ENCODE results near the gene SLC38A8. TPM values are rescaled to one million over a fixed set of nuclear protein-coding genes. Genes with fewer than 3 reads are reported as not detected.

Gene SLC38A8
- total and polyA plus RNA-seq, 8 donors: 0.14 to 0.49 (median 0.34) TPM; not detected in 4

GRCh38 chr16:84054916-84055315 is 12.3 kb upstream of the SLC38A8 start:
- Histone ChIP-seq H3K27me3 (no peaks in the 10 kb centered on the region), H3K4me3 (no peak overlapping the region), H3K27ac (peak overlapping the region in 3 of 4 donors; percentile 16 to 61 (median 61)), H3K36me3 (peaks cover 0 to 64% (median 26%) of the 10 kb centered on the region in 3 donors), H3K9me3 (no peaks in the 10 kb centered on the region), H3K4me1 (peaks cover 6 to 8% (median 7%) of the 10 kb centered on the region in 3 donors)
- 75 to 83% methylated on average over 13 of the region's 13 CpGs for WGBS, 2 donors
- ATAC-seq (no peak), DNase-seq (peak in 2 of 6 donors; percentile 17 to 49), FAIRE-seq (no peak)
- intact Hi-C loops (cut with DNase I): loop anchor here in 1 of 3 donors (10.0 kb wide), 1 partner anchor 230 kb away; no protein-coding TSS in a partner anchor
- no peak for TF ChIP-seq CTCF (IDR thresholded peaks at IDR 0.05)

- no peaks in the 10 kb centered on the region for H3K9me3 ChIP-seq
- no peak for TF ChIP-seq CTCF (IDR thresholded peaks at IDR 0.05)
- ATAC-seq: no peak
- intact Hi-C loops (cut with DNase I): loop anchor here in 1 of 3 donors (10.0 kb wide), 1 partner anchor 229 kb away; no protein-coding TSS in a partner anchor
- H3K4me1 ChIP-seq: peaks cover 6 to 11% (median 8%) of the 10 kb centered on the region in 3 donors
- no peaks in the 10 kb centered on the region for H3K27me3 ChIP-seq
- peaks cover 0 to 58% (median 22%) of the 10 kb centered on the region in 3 donors for H3K36me3 ChIP-seq
- 95 to 98% methylated on average over 16 of the region's 16 CpGs for WGBS, 2 donors
- H3K27ac ChIP-seq: peak overlapping the region in 1 of 4 donors; percentile 61
- DNase-seq: peak in 2 of 6 donors; percentile 11 to 48
- no peak overlapping the region for H3K4me3 ChIP-seq
- FAIRE-seq: no peak
Measured at GRCh38 chr16:84054271-84054670, 11.7 kb upstream of the SLC38A8 start.

DNA sequence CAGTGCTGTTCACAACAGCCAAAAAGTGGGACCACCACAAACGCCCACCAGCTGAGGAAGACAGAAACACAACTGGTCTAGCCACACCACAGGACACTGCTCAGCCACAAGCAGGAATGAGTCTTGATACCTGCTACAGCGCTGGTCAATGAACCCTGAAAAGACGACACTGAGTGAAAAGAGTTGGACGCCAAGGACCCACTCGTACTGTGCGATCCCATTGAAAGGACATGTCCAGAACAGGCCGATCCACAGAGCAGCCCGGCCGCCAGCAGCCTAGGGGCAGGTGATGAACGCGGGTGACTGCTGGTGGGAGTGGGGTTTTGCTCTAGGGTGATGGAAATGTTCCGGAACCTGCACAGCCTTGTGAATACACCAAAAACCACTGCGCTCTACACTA is 10.6 kb upstream of the SLC38A8 start:
- no peaks in the 10 kb centered on the region for H3K9me3 ChIP-seq
- no peaks in the 10 kb centered on the region for H3K27me3 ChIP-seq
- ATAC-seq (no peak), FAIRE-seq (no peak), DNase-seq (peak in 1 of 6 donors; percentile 28)
- H3K4me1 ChIP-seq: peaks cover 10 to 19% (median 18%) of the 10 kb centered on the region in 3 donors
- intact Hi-C loops (cut with DNase I): loop anchor here in 1 of 3 donors (10.0 kb wide), 1 partner anchor 228 kb away; no protein-coding TSS in a partner anchor
- peaks cover 0 to 47% (median 15%) of the 10 kb centered on the region in 3 donors for H3K36me3 ChIP-seq
- TF ChIP-seq CTCF (IDR thresholded peaks at IDR 0.05): no peak
- WGBS, 2 donors: 86 to 93% methylated on average over 13 of the region's 13 CpGs
- H3K27ac ChIP-seq: no peak overlapping the region
- no peak overlapping the region for H3K4me3 ChIP-seq

DNA sequence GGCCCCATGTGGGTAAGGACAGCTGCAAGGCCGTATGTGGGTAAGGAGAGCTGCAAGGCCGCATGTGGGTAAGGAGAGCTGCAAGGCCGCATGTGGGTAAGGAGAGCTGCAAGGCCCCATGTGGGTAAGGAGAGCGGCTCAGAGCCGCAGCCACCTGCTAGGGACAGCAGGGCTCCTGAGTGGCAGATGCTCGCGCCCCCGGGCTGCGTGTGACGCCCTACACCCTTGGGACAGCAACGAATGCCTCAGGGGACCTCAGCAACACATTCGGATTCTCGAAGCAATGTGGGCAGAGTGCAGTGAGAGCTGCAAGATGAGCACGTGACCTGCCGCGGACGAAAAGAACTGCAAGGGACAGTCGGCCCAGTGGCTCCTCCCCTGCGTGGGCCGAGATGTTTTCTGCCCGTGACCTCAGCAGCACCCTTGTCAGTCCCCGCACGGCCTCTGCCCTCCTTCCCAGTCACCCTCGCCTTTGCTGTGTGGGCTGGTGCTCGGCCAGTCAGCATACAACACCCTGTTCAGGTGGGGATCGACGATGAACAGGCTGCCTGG is 9.6 kb upstream of the SLC38A8 start:
- no peak for TF ChIP-seq CTCF (IDR thresholded peaks at IDR 0.05)
- DNase-seq (peak in 1 of 6 donors; percentile 43), FAIRE-seq (no peak), ATAC-seq (no peak)
- H3K27ac ChIP-seq: no peak overlapping the region
- no peak overlapping the region for H3K4me3 ChIP-seq
- WGBS, 2 donors: 90 to 92% methylated on average over 27 of the region's 27 CpGs
- intact Hi-C loops (cut with DNase I): loop anchor here in 1 of 3 donors (10.0 kb wide), 1 partner anchor 227 kb away; no protein-coding TSS in a partner anchor
- H3K36me3 ChIP-seq: peaks cover 0 to 36% (median 7%) of the 10 kb centered on the region in 3 donors
- H3K4me1 ChIP-seq: peaks cover 15 to 19% (median 19%) of the 10 kb centered on the region in 3 donors
- H3K27me3 ChIP-seq: no peaks in the 10 kb centered on the region
- H3K9me3 ChIP-seq: no peaks in the 10 kb centered on the region

GRCh38 chr16:84050316-84050715 is 7.7 kb upstream of the SLC38A8 start:
- Histone ChIP-seq H3K9me3 (no peaks in the 10 kb centered on the region), H3K36me3 (peaks cover 0 to 27% (median 5%) of the 10 kb centered on the region in 3 donors), H3K4me1 (peaks cover 11 to 17% (median 14%) of the 10 kb centered on the region in 3 donors), H3K4me3 (no peak overlapping the region), H3K27ac (no peak overlapping the region), H3K27me3 (no peaks in the 10 kb centered on the region)
- no peak for TF ChIP-seq CTCF (IDR thresholded peaks at IDR 0.05)
- 86 to 94% methylated on average over 9 of the region's 9 CpGs for WGBS, 2 donors
- ATAC-seq (no peak), DNase-seq (peak in 1 of 6 donors; percentile 37), FAIRE-seq (no peak)
- intact Hi-C loops (cut with DNase I): loop anchor here in 1 of 3 donors (10.0 kb wide), 1 partner anchor 226 kb away; no protein-coding TSS in a partner anchor
